DMS 273 treated with DMSO at 0.1 percent for 48 hours (cell line): Measurements from ENCODE around the gene EHMT1.
"Not testable (repeated sequence)": the region's sequence is repeated elsewhere in the genome, so short reads cannot be mapped to it uniquely, and the experiment has no call there.

ENCODE experiments used
- DNase-seq: peaks from one replicate; lab custom pipeline; 2025; lab: John Stamatoyannopoulos, UW

The EHMT1 gene

GRCh38 chr9:137872296-137872695 lies 253.5 kb downstream of the EHMT1 start:
- DNase-seq = no peak

DNA sequence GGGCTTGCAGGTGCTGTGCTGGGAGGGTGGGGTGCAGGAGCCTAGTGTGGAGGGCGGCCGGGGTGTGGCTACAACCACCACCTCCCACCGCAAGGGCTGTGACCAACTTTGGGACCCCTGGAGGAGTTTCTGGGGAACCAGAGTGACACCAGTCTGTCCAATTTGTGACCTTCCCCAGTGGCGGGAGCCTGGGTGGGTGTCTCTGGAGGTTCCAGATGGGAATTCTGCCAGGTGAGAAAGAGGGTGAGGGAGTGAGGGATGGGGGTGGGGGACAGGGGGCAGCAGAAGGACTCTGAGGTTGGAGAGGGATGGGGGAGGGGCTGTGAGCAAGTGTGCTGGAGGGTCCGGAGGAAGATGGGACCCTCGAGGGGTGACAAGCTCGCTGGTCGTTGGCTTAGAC lies 254.6 kb downstream of the EHMT1 start:
- no peak for DNase-seq

DNA sequence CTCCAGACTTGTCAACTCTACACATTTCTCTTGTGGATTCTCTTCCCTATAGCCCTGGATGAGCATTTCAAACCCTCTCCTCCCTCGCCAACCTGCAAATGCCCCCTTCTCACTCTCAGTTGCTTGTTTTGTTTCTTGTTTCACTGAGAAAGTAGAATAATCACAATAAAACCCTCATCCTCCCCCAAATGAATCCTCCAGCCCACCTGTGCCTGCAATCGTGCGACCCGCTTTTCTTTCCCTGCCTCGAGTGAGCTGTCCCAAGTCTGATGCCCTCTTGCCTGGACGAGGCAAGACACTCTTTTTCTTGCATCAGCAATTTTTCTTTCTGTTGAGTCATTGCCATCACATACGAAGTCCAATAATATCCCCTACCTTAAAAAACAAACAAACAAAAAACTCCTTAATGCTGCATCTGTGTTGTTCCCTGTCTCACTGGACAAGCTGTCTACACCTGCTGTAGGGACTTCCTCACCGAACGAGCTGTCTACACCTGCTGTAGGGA lies 255.1 kb downstream of the EHMT1 start:
- DNase-seq = no peak

DNA sequence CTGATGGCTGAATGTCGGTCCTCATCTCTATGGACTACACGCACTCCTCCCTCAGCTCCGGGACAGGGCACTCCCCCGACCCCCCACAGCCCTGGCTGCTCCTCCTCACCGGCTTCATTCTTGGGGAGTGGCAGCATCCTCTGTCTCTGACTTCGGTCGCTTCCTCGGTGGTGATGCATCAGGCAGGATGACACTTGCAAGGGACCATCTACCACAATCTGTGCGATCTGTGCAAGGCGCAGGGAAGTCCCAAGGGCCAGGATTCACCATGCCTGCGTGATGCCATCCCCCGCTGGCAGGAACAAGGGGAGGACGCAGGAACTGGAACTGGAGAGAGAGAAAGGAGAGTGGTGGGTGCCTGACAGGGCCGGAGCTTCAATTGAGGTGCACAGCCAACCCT lies 256.5 kb downstream of the EHMT1 start:
- DNase-seq = no peak

DNA sequence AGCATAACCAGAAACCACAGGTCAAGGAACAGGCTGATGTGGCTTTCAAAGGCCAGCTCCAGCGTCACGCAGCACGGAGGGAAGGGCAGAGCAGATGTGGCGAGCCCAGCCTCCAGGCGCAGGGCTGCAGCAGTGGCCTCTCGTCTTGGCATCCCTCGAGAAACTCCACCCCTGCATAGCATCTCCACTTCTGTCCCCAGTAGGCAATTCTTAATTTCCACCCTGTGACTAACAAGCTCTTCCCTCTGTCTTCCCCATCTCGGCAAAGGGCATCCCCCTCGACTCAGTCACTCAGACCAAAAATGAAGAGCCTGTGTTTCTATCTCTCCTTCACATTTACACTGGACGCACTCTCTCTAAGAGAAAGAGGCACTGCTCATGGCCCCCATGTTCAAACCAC lies 257.0 kb downstream of the EHMT1 start:
- no peak for DNase-seq

GRCh38 chr9:137876269-137876668 lies 257.5 kb downstream of the EHMT1 start:
- no peak for DNase-seq

DNA sequence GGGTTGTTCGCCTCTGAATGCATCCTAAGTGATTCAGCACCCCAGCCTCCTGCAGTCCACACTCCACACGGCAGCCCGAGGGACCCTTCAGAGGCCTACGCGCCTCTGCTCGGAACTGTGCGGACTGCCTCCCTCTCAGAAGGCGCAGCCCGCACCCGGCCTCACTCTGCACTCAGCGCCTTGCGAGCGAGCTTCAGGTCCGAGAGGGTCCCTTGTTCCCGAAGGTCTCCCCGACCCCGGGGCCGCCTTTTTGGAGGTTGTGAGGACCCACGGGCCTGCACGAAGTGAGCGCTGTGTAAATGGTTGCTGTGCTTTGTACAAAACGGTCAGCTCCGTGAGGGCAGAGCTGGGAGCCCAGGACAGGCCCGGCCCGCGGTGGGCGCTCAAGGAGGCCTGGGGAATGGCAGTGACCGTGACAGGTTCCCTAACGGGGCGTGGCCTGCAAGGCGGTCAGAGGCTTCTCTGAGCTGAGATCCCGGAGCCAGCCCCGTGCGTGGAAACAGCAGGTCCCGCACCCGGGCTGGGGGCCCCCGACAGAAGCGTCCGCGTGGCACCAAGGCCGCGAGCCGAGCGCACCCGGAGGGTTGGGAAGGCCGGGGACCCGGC lies 258.1 kb downstream of the EHMT1 start:
- DNase-seq = no peak

DNA sequence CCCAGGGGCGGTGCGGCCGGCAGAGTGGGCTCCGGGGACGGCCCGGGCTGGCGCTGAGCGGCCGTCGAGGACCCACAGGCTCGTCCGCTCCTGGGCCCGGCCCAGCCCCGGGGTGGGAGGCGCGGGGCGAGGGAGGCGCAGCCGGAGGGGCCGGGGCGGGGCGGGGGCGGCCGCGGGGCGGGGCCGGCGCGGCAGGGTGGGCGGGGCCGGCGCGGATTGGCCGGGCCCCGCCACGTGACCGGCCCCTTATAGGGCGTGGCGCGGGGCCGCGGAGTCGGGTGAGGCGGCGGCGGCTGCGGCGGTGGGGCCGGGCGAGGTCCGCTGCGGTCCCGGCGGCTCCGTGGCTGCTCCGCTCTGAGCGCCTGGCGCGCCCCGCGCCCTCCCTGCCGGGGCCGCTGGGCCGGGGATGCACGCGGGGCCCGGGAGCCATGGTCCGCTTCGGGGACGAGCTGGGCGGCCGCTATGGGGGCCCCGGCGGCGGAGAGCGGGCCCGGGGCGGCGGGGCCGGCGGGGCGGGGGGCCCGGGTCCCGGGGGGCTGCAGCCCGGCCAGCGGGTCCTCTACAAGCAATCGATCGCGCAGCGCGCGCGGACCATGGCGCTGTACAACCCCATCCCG lies 258.8 kb downstream of the EHMT1 start, which contains the start of gene CACNA1B:
Gene CACNA1B, plus strand, starts transcription at position 277 of the 617 bp plus-strand sequence. Its CDS starts 152 bp downstream, at position 429.
- not testable (repeated sequence) for DNase-seq

DNA sequence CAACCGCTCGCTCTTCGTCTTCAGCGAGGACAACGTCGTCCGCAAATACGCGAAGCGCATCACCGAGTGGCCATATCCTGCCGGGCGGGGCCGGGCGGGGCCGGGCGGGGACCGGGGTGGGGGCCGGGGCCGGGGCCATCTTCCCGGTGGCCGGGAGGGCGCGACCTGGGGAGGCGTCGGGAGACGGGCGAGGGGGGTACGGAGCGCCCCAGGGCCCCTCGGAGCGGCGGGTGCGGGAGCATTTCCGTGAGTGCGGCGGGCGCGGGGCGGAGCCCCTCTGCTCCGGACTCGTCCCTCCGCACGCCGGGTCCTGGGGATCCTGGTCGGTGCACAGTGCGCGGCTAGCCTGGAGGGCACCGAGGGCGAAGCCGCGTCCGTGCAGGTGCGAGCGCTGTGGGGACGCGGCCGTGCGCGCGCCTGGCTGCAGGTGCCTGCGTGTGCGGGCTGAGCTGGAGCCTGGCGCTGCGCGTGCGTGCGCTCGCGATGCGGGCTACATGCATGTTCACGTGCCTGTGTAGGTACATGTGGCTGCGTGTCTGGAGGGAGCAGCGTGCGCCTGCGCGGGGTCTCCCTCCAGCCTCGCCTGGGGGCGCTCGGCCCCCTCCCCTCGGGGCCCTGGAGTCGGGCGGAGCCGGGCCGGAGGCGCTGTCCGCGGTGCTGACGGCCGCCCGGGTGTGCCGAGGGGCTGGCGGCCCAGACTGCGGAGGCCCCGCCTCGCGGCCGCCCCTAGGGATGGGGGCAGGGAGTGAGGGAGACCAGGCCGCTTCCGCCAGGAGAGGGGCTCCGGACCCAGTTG lies 259.5 kb downstream of the EHMT1 start:
- no peak for DNase-seq

DNA sequence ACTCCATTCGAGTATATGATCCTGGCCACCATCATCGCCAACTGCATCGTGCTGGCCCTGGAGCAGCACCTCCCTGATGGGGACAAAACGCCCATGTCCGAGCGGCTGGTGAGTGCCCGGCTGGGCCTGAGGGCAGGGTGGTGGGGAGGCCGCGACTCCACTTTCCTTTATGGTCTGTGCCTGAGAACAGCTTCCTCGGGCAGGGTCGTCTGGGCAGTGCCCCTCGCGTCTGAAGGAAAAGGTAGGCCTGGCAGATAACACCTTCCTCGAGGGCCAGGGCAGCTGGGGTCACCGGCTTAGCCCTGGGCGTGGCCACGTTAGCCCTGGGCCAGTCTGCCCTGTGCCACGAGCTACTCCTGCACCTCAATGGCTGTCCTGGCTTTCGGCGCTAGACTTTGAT lies 260.2 kb downstream of the EHMT1 start:
- no peak for DNase-seq

- no peak for DNase-seq
Observed at GRCh38 chr9:137879566-137880150, 260.9 kb downstream of the EHMT1 start.

DNA sequence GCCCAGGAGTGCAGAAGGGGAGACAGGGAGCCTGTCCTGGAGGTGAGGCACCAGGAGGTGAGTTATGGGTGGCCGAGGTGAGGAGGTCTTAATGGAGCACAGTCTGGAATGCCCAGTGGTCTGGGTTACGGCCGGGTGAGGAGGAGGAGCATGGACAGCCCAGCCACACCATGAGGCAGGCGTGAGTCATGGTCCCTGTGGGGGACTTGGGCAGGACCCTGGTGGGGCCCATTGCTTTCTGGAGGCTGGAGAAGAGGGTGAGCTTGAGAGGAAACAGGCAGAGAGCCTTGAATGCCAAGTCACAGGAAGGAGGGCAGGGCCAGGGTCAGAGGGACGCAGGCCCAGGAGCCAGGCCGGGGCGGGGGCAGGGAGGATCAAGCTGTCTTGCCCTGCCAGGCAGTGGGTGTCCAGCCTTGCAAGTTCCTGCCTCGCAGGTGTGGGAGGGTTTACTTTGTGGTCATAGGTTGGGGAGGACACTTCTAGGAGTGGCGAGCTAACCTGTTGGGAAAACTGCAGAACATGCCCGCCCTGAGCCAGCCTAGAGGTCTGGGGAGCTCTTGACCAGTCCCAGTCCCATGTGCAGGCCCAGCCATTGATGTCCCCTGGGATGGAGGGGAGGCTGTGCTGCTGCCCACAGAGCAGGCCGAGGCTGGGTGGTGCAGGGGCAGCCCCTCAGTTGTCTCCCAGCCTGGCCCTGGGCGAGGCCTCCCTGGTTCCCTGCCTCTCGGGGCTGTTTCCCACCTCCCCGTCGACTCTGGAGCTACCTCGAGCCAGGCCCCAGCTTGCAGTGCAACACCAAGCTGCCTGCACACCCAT lies 261.6 kb downstream of the EHMT1 start:
- DNase-seq = no peak

DNA sequence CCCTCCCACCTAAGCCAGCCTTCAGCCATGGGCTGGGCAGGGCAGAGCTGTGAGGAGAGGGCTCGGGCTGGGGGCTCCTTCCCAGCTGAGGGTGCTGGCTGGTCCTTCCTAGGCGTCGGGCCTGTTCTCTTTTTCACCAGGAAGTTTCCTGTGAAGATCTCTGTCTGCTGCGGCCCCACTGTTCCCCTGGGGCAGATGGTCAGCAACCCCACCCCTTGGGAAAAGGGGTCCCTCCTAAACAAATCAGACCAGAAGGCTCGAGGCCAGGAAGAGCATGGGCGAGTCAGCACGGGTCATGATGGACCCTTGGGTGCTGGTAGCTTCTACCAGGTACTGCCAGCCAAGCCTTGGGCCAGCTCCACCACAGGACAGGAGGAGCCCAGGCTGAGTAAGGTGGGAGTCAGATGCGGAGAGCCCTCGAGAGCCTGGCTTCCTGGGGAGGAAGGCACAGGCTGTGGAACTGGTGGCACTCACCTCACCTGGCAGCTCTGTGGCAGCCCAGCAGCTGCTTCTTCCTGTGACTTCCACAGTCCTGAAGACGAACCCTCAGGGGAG lies 262.2 kb downstream of the EHMT1 start:
- no peak for DNase-seq

GRCh38 chr9:137881591-137882505 lies 263.0 kb downstream of the EHMT1 start:
- no peak for DNase-seq

GRCh38 chr9:137882506-137882821 lies 263.7 kb downstream of the EHMT1 start:
- no peak for DNase-seq

- not testable (repeated sequence) for DNase-seq
Observed at GRCh38 chr9:137883977-137884376, 265.2 kb downstream of the EHMT1 start.

GRCh38 chr9:137884547-137884946 lies 265.7 kb downstream of the EHMT1 start:
- DNase-seq = not testable (repeated sequence)

- not testable (repeated sequence) for DNase-seq
Observed at GRCh38 chr9:137885121-137885520, 266.3 kb downstream of the EHMT1 start.
